Measurements from ENCODE around the gene REXO5.
"Not testable (repeated sequence)": the region's sequence is repeated elsewhere in the genome, so short reads cannot be mapped to it uniquely, and the experiment has no call there.

The REXO5 gene

GRCh38 chr16:20850981-20851380 lies 44.7 kb downstream of the REXO5 start:
- peak; percentile 33 for DNase-seq (ENCODE audit: low spot score)

- DNase-seq (ENCODE audit: low spot score), result peak; percentile 30
Measured at GRCh38 chr16:20851601-20852000, 45.3 kb downstream of the REXO5 start.

- DNase-seq (ENCODE audit: low spot score), result no peak
Measured at GRCh38 chr16:20853143-20853542, 46.8 kb downstream of the REXO5 start.

DNA sequence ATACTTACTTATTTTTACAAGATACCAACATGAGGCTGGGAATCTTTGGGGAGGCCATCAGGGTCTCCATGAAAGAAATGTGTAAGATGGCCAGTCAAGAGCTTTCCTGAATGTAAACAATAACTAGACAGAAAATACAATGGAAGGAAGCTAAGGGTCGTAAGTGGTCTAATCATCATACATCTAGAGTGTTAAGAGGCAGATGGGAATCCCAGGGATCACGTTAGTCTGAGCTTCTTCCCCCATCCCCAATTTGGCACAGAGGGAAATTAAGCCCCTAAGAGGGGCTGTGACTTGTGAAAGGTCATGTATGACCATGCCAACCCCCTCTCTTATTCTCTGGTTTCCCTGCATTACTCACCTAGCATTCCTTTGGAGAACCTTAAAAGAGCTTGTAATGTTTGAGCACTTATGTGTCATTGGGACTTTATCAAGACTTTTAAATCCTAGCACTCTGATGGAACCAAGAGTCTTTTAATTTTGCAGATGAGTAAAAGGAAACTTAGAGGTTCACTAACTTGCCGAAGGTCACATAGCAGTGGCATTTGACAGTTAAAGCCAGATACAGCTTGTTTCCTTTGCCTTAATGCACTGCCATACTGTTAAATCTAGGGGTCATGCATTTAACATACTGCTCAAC lies 47.8 kb downstream of the REXO5 start:
- no peak for DNase-seq (ENCODE audit: low spot score)

- no peak for DNase-seq (ENCODE audit: low spot score)
Measured at GRCh38 chr16:20854963-20855362, 48.6 kb downstream of the REXO5 start.

GRCh38 chr16:20857281-20857680 lies 51.0 kb downstream of the REXO5 start:
- no peak for DNase-seq (ENCODE audit: low spot score)

DNA sequence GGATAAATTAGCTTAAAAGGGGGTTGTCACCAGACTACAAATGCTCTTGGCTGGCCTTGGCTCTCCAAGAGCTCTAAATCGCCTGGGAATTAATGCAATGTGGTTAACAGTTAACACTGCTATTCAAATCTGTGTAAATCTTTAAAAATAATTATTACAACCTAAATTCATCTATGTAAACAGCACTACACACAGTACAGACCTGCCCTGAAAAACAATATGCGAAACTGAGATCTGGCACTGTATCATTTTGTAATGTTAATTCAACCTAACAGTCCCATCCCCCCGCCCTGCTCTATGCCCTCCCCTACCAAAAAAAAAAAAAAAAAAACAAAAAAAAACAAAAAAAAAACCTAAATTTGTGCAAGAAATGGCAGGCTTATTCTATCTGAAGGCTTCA lies 52.9 kb downstream of the REXO5 start:
- DNase-seq (ENCODE audit: low spot score), result no peak

DNA sequence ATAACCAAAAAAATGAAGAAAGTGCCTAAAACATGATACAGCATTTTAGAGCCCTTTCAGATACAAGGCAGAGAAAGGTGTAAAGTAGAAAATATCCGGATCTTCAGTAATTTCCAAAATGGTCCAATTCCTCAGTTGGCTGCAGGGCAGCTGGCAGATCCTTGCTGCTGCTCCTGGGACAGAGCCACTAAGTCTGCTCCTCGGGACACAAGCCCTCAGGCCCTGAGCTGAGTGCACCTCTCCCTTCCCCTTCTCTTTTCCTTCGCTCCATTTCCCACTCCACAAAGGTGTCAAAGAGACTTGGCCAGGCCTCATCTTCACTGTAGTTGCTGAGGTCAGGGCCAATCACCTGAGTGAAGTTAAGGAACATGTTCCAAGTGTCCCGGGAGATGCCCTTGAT lies 53.4 kb downstream of the REXO5 start:
- DNase-seq (ENCODE audit: low spot score), result no peak

- no peak for DNase-seq (ENCODE audit: low spot score)
Measured at GRCh38 chr16:20860361-20860760, 54.0 kb downstream of the REXO5 start.

DNA sequence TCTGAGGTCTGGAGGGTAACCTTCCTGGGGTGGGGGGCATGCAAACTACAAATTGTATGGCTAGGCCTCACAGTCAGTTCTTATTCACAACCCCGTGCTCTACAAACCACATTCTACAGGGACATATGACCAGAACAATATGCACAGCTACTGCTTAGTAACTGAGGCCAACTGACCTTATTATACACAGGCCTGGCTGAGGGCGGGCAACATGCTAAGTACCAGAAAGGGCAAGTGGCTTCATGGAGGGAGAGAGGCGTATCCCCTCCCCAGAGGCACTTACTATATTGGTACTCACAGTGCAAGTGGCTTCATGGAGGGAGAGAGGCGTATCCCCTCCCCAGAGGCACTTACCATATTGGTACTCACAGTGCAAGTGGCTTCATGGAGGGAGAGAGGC lies 54.7 kb downstream of the REXO5 start:
- not testable (repeated sequence) for DNase-seq (ENCODE audit: low spot score)

DNA sequence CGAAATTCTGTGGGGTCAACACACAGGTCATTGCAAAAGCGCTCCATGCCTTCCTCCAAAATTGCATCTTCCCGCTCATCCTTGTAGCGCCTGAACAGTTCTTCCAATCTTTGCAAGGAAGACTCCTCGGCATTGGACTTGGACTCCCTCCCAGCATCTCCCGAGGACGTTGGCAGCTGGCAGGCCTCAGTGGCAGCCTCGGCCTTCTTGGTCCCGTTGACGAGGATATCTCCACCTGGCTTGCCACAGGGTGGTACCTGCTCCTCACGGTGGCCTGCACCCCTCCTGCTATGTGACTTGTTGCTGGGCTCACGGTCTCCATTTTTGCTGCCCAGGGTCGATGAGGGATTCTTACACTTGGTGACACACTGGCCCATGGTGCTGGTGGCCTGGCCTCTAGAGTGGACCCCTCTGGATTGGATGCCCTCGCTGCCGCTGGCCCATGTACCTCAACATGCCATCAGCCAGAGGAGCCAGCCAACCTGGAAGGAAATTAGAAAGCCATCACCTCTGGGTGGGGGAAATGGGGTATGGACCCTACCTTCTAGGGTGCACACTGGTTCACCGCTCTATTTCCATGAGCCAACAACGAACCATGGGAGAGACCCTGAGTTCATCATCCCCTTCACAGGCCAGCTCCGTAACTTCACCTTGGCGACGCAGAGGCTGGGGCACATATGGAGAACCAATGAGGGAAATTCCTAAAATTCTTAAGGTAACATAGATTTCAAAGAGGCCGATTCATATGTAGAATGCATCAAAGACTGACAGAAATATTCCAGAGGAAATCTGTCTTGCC lies 56.0 kb downstream of the REXO5 start:
- no peak for DNase-seq (ENCODE audit: low spot score)

GRCh38 chr16:20864376-20864775 lies 58.0 kb downstream of the REXO5 start:
- DNase-seq (ENCODE audit: low spot score), result not testable (repeated sequence)

- DNase-seq (ENCODE audit: low spot score), result no peak
Measured at GRCh38 chr16:20865420-20866131, 59.2 kb downstream of the REXO5 start.

- peak; percentile 90 for DNase-seq (ENCODE audit: low spot score)
Measured at GRCh38 chr16:20866145-20866772, 59.9 kb downstream of the REXO5 start.

DNA sequence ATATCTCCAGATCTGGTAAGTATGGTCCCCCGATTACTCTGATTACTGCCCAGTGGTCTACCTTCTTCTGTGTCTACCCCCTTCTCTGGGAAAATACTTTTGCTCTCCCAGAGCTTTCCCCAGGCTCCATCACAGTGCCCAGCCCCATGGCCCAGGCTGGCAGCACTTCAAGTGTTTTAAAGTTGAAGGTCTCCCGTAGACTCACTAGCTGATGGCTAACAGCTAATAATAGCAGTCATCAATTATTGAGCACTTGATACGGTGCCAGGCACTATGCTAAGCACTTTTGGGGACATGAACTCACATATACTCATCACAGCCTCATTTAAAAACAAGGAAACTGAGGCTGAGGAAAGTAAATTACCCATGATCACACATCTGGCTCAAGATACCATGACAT lies 60.5 kb downstream of the REXO5 start:
- DNase-seq (ENCODE audit: low spot score), result peak; percentile 31

DNA sequence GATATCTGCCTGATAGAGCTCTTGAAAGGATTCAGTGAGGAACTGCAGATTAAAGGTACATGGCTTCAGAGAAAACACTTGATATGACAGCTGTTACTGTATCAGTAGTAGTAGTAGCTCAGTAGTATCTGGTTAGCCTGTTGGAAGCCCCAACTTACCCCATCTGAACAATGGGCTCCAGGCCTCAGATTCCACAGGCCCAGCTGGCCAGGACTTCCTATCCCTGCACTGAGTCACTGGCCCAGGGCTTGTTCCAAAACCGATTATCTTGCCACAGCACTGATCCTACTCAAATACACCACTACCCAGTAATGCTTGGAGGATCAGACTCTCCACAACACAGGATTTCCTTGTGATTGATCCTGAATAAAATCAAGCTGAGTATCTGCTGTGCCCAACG lies 61.3 kb downstream of the REXO5 start:
- peak; percentile 39 for DNase-seq (ENCODE audit: low spot score)

- DNase-seq (ENCODE audit: low spot score), result no peak
Measured at GRCh38 chr16:20868890-20869289, 62.6 kb downstream of the REXO5 start.

GRCh38 chr16:20870122-20870820 lies 63.9 kb downstream of the REXO5 start:
- DNase-seq (ENCODE audit: low spot score), result no peak

GRCh38 chr16:20871258-20871657 lies 64.9 kb downstream of the REXO5 start:
- no peak for DNase-seq (ENCODE audit: low spot score)

GRCh38 chr16:20871941-20872815 lies 65.9 kb downstream of the REXO5 start:
- DNase-seq (ENCODE audit: low spot score), result no peak

DNA sequence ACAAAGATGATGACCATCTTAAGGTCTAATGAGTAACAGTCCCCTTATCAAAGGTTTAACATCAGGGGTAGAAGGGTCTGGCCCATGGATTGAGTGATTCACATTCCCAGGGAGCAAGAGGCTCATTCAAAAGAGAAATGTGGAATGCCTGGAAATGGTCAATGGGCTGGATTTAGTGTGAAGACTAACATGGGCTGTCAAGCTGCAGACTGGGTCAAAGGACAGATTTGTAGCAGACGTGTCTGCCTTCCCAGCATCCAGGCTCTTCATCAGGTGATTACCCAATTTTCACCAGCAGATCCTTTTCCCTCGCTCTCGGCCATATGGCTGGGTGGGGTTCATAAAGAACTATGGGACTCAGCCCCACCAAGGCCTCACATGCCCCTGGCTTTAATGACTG lies 67.0 kb downstream of the REXO5 start:
- DNase-seq (ENCODE audit: low spot score), result no peak

All from D341Med (cell line).